ENCODE results near the gene FAM241A. TPM values are rescaled to one million over a fixed set of nuclear protein-coding genes. Genes with fewer than 3 reads are reported as not detected.

The FAM241A gene
- total and polyA plus RNA-seq, 9 of the 15 experiments (the other 6 are each of a cell fraction or from before 2014, with no cell fraction given), result 2.3 to 8.5 (median 5.3) TPM

GRCh38 chr4:112230879-112231778 is 85.9 kb downstream of the FAM241A start (continued):
- TF ChIP-seq SFPQ (IDR thresholded peaks at IDR 0.05; ENCODE audit: low read depth, low read length), result no peak
- no peak for TF ChIP-seq CBX8 (IDR thresholded peaks at IDR 0.05; ENCODE audit: borderline replicate concordance, extremely low read depth, low read depth, low read length, poor library complexity, severe bottlenecking)
- no peak for TF ChIP-seq ZNF766 (CRISPR knock-in tag; conservative IDR thresholded peaks at IDR 0.05)
- peak in 1 of 2 experiments; percentile 62 for TF ChIP-seq AFF1 (IDR thresholded peaks at IDR 0.05; ENCODE audit: low read depth in 1 of 2, partially characterized antibody in 2 of 2)
- no peak for TF ChIP-seq ZNF197 (CRISPR knock-in tag; IDR thresholded peaks at IDR 0.05; ENCODE audit: low read depth)
- no peak for TF ChIP-seq CBFA2T2 (conservative IDR thresholded peaks at IDR 0.05)
- TF ChIP-seq ILF3 (IDR thresholded peaks at IDR 0.05; ENCODE audit: borderline replicate concordance), result no peak
- peak; percentile 63 for TF ChIP-seq VEZF1 (CRISPR knock-in tag; IDR thresholded peaks at IDR 0.05)
- TF ChIP-seq ZNF277 (CRISPR knock-in tag; IDR thresholded peaks at IDR 0.05; ENCODE audit: borderline replicate concordance), result no peak
- TF ChIP-seq TAF1 (IDR thresholded peaks at IDR 0.05; ENCODE audit: control insufficient read depth, extremely low read depth, insufficient read depth, low read length, severe bottlenecking), result peak; percentile 47
- TF ChIP-seq MLLT1 (IDR thresholded peaks at IDR 0.05), result 0 out of 4 replicates have a peak, but pooled peaks of 1 of the 2 experiments have one; percentile 15
- peak; percentile 84 for TF ChIP-seq ETV5 (CRISPR knock-in tag; IDR thresholded peaks at IDR 0.05; ENCODE audit: low read depth)

Measured in K562 (cell line).